ENCODE results near the gene SHOX.

GRCh38 chrX:646796-647195 lies 16.2 kb downstream of the SHOX start:
- TF ChIP-seq EP300 (IDR thresholded peaks at IDR 0.05) (no peak), CTCF (IDR thresholded peaks at IDR 0.05) (no peak), POLR2AphosphoS5 (IDR thresholded peaks at IDR 0.05) (no peak), POLR2A (IDR thresholded peaks at IDR 0.05) (no peak)

Measured in upper lobe of left lung (tissue), 4 donors.